ENCODE measurements around the gene TRABD2A. TPM values are rescaled to one million over a fixed set of nuclear protein-coding genes. Genes with fewer than 3 reads are reported as not detected.

TRABD2A gene
- polyA plus RNA-seq, 1 donor, result 0.96 TPM

- DNase-seq, result no peak
Observed at GRCh38 chr2:84821806-84822205, 59.1 kb downstream of the TRABD2A start.

DNA sequence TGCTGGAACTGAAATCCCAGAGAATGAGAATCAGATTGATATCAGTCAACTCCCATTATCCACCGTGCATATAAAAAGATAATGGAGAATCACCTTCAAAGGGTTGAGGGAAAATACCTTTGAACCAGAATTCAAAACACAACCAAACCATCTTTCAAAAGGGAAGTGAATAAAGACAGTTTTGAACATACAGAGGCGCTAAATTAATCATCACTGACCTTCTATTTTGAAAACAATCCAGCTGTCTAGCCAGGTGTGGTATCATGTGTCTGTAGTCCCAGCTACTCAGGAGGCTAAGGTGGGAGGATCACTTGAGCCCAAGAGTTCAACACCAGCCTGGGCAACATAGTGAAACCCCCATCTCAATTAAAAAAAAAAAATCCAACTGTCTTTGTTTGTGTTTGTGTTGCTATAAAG is 63.6 kb downstream of the TRABD2A start:
- no peak for DNase-seq

DNA sequence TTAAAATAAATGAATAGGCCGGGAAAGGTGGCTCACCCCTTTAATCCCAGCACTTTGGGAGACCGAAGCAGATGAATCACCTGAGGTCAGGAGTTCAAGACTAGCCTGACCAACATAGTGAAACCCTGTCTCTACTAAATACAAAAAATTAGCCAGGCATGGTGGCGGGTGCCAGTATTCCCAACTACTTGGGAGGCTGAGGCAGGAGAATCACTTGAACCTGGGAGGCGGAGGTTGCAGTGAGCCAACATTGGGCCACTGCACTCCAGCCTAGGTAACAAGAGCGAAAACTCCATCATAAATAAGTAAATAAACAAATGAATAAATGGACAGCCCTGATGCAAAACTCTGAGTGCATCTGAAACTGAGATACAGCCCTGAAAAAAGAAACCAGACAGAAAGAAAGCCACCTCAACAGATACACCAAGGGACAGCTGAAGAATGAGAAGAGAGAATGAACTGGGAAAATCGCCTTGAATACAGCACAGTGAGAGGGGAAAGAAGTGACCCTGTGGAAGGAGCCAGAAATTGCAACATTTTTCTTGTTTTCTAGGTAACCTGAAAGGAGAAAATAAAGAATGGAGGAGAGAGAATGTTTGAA is 64.4 kb downstream of the TRABD2A start:
- DNase-seq, result no peak

DNA sequence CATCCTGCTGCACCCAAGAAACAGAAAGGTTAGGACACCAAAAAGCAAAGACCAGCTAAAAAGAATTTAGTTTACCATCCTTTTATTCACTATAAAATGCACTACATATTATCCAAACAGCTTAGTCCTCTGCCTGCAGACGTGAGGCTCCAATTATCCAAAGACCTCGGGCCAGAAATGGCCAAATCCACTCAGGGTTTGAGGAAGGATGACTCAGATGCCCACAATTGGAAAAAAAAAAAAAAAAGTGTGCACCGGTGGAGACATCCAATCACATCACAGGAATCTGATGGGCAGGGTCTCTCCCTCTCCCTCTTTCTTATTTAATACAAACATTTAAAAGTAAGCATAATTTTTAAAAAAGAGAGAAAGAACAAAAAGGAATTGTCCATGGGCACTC is 65.7 kb downstream of the TRABD2A start:
- DNase-seq, result no peak

DNA sequence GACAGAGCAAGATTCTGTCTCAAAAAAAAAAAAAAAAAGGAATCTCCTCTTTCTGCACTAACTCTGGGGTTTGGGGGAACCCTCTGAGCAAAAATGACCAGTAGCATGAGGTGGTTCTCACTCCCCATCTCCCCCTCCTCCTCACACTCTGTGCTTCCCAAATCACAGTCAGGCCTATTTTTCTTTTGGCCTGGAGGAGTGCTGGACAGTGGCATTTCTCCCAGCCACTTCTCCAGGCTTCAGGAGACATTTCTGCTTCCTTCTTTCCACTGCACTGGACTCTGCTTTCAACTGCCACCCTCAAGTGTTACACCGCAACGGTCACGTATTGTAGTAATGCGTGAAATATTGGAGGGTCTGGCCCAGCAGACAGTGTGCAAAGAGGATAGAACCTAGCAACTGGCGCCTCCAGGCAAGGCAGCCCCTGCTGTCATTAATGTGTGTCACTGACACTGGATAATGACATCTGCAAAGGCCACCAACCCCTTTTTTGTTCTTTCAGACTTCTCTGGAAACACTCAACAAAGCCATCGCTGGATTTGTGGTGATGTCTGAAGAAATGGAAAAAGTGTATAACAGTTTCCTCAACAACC is 68.9 kb downstream of the TRABD2A start:
- no peak for DNase-seq

DNA sequence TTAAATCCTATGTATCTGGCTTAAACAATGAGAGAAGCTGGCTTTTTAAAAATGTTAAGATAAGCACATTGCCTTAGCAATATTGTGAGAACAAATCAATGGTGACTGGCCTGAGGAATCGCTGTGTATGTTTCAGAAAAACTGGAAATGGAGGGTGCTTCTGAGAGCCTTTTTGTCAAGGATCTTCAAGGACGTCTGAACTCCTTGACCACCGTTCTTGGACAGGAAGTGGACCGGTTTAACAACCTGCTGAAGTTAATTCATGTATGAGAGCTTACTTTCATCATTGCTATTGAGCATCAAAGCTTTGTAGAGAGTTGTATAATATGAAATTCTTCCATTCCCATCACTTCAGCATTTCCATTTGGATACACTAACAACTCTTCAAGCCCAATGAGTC is 72.6 kb downstream of the TRABD2A start:
- DNase-seq, result no peak

- no peak for DNase-seq
Observed at GRCh38 chr2:84807063-84807485, 73.8 kb downstream of the TRABD2A start.

DNA sequence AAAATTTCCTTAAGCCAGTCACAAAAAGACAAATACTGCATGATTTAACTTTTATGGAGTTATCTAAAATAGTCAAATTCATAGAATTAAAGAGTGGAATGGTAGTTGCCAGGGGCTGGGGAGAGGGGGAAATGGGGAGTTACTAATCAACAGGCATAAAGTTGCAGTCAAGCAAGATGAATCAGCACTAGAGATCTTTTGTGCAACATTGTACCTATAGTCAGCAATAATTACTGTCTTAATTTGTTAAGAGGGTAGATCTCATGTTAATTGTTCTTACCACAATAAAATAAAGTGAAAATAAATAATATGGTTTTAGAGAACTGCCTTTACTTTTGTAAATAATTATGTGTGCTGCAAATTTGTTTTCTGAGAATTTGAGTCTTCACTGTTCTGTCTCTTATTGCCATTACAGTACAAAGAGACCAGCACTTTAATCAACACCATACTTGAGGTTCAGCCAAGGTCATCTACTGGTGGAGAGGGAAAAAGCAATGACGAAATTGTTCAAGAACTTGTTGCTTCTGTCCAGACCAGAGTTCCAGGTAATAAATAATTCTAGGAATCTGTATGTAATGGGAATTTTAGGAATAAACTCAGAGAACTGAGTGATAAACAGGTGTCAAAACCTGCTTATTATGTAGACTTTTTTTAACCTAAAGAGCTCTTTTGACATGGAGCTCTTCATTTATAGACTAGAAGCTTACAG is 75.5 kb downstream of the TRABD2A start:
- no peak for DNase-seq

- DNase-seq, result no peak
Observed at GRCh38 chr2:84801811-84802210, 79.1 kb downstream of the TRABD2A start.

DNA sequence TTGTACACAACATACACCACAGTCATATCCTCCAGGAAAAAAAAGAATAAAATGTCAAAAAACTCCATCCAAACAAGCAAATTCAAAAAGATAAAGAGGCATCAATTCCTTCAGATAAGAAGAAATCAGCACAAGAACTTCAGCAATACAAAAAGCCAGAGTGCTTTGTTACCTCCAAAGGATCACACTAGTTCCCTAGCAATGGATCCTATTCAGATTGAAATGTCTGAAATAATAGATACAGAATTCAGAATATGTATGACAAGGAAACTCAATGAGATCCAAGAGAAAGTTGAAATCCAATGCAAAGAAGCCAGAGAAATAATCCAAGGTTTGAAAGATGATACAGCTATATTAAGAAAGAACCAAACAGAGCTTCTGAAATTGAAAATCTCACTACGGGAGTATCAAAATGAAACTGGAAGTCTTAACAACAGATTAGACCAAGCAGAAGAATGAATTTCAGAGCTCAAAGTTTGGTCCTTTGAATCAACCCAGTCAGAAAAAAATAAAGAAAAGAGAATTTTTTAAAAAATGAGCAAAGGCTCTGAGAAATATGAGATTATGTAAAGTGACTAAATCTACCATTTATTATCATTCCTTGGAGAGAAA is 80.6 kb downstream of the TRABD2A start:
- no peak for DNase-seq

DNA sequence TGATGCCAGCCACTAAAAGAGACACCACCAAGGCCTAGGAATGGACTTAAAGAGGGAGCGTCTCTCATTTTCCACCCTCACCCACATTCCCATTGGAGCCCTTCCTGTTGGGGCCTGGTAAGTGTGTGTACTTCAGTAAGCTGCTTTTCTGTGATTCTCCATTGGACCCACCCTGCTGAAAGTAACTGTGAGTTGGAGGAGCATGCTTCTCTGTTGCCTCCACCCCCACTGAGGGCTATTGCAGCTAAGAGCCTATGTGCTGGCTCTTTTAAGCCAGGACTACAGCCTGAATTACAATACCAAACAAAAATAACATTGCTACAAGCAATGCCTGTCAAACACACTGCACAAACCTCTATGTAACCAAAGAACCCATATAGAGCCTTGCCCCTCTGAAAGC is 81.1 kb downstream of the TRABD2A start:
- DNase-seq, result no peak

GRCh38 chr2:84797271-84797670 is 83.6 kb downstream of the TRABD2A start:
- no peak for DNase-seq

DNA sequence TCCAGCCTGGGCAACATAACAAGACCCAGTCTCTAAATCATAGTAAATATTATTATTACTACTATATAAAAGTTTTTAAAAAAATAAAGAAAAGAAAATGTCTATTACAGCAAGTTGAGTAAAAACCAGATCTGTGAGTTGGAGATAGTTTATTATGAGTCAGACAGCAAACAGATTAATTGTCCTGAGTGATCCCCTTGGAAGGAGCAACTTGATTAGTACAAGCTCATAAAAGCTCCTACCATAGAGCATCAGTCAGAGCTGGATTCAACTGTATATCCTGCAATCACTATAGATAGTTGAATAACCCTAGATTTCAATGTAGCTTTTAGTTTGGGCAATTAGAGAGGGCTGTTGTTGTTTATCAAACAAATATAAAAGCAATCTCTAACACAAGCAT is 84.1 kb downstream of the TRABD2A start:
- no peak for DNase-seq

DNA sequence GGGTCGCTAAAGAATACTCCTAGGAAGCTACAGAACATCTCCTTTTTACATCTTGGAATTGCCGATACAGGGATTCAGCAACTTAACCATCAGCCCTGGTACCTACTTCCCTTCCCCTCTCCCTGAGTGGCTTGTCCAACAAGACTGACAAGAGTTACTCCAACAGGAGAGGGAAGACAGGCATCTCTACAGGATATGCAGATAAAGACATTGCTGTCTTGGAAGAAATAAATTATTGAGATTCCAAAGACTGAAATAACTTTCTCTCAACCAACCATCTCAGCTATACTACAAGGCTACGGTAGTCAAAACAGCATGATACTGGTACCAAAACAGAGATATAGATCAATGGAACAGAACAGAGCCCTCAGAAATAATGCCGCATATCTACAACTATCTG is 87.2 kb downstream of the TRABD2A start:
- no peak for DNase-seq

DNA sequence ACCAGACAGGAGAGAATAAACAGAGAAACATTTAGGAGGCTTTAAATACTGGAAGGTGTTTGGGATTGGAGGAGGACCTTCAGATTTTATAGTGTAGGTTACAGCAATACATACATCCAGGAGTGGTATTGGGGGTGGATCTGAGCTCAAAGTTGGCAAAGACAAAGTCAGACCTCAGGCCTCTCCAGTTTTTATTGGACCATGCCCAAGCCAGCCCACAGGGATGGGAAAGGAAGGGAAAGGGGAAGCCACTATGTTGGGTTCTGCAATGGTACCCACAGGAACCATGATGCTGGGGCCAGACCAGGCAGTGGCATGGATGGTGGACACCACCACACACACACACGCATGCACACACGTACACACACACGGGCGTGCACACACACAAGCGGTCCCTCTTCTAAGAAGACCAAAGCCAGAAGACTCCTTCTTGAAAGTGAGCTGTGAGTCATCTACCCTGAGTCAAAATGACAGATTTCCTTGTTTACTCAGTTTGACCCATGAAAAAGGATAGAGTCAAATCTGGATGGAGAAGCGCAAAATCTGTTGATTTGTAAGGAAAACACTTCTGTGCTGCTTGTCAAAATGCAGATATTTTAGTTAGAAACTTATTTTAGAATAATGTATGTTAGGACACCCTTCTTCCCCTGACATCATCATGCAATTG is 87.9 kb downstream of the TRABD2A start:
- no peak for DNase-seq

- DNase-seq, result no peak
Observed at GRCh38 chr2:84788498-84788897, 92.4 kb downstream of the TRABD2A start.

DNA sequence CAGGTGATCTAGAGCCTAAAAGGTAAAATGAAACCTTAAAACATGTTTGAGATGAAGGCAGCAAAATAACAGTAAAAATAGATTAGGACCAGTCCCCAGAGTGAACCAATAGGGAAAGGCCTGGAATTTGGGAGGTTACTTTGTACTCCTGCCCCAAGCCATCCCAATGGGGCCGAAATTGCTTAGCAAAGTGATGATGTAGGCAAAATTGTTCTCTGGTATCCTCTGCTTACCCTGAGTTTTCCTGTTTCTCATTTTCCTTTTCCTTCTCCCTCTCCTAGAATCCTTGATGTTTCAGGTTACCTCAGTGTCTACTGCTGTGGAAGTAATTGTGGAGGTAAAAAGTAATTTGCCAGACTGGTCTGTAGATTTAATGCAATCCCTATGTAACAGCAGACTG is 92.9 kb downstream of the TRABD2A start:
- DNase-seq, result no peak

GRCh38 chr2:84786601-84787000 is 94.3 kb downstream of the TRABD2A start:
- no peak for DNase-seq

GRCh38 chr2:84785950-84786349 is 94.9 kb downstream of the TRABD2A start:
- DNase-seq, result no peak

DNA sequence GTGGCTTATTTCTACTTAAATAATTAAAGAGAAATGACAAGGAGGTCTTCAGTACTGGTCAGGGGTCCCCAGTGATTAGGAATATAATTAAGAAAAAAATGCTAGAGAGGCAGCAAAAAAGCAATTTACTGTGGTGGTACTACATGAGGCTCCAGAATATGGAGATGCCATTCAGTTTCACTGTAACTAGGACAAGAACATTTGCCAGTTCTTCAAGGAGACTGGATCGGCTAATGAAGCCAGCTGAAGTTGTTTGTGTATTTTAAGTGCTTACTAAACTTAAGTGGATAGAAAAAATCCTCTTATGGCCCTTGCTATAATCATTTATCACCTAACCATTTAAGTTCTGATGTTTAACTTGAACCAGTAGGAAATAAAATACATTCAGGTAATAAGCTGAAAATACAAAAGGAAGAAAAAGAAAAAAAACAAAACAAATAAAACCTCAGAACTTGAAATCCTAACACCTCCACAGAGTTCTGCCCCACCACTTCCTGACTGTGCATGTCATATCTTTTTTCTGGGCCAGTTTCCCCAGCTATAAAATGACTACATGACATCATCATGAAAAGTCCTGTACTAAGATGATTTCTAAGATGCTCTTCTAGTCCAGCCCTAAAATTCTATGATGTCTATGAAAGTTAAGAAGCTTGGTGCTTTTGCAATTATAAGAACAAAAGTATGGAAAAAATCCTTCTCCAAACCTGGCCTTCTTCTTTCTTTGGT is 98.0 kb downstream of the TRABD2A start:
- DNase-seq, result no peak

- DNase-seq, result no peak
Observed at GRCh38 chr2:84781942-84782716, 98.8 kb downstream of the TRABD2A start.
